ENCODE measurements around the gene ZNF260. TPM values are rescaled to one million over a fixed set of nuclear protein-coding genes. Genes with fewer than 3 reads are reported as not detected.
"Not testable (repeated sequence)": the region's sequence is repeated elsewhere in the genome, so short reads cannot be mapped to it uniquely, and the experiment has no call there.

Gene ZNF260
- total RNA-seq: 8.2 and 13.9 TPM in 2 replicates

DNA sequence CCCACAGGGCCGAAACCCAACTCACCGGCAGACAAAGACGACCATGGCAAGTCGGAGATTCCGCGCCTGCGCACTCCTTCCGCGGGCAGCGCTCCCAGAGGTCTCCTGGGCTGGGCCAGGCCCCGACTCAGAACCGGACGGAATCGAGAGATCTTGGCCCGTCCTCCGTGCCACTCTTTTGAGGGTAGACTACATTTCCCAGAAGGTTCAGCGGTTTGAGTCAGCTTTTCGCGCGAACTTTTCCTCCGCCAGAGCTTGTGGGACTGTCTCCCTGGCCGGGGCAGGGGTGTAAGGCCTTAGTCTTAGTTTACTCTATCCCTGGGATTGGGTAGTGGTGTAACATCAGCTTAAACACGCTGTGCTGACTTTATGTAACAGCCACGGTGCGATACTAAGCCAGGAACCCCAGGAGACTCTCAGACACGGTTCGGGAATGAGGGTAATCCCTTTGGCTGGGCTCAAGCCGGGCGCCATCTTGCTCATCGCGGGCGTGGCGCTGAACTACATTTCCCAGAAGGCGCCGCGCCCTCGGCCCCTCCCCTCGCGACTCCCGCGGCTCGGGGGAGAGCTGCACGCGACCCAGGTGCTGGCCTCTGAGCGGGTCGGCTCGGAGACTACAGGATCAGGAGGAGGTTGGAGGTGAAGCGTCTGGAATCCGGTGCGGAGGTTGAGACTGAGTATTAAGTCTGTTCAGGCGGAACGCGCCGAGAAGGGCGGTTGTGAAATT lies at the start of gene ZNF260:
Gene ZNF260 (minus strand): TSS at position 78 of the 727 bp plus-strand sequence. CDS start 13,033 bp downstream, outside the sequence.
- DNase-seq (ENCODE audit: low read depth, low spot score): peak; percentile 96

DNA sequence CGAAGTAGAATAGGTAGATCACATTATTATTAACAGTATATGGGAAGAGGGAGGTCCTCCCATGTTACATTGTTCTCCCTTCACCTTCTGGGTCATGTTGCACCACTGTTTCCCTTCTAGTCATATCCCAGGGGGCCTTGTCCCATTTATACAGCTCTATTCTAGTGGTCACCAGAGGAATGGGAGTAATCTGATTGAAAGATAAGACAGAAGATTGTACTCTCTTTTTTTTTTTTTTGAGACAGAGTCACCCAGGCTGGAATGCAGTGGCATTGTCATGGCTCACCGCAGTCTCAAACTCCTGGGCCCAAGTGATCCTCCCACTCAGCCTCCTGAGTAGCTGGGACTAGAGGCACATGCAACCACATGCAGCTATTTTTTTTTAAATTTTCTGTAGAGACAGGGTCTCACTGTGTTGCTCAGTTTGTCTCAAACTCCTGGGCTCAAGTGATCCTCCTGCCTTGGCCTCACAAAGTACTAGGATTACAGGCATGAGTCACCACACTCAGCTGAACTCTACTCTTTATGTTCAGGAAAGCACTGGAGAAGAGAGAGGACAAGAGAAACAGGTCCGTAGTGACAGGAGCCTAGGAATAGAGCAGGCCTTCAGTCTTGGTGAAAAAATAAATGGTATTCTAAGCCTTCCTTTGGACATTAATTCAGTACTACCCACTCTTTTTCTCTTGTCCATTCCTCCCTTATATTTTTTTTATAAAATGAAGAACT lies 49.4 kb upstream of the ZNF260 start:
- no peak for DNase-seq (ENCODE audit: low read depth, low spot score)

- DNase-seq (ENCODE audit: low read depth, low spot score): no peak
These were observed 46.7 kb upstream of the ZNF260 start for GRCh38 chr19:36574741-36575140.

- DNase-seq (ENCODE audit: low read depth, low spot score): no peak
These were observed 46.0 kb upstream of the ZNF260 start for GRCh38 chr19:36573895-36574720.

DNA sequence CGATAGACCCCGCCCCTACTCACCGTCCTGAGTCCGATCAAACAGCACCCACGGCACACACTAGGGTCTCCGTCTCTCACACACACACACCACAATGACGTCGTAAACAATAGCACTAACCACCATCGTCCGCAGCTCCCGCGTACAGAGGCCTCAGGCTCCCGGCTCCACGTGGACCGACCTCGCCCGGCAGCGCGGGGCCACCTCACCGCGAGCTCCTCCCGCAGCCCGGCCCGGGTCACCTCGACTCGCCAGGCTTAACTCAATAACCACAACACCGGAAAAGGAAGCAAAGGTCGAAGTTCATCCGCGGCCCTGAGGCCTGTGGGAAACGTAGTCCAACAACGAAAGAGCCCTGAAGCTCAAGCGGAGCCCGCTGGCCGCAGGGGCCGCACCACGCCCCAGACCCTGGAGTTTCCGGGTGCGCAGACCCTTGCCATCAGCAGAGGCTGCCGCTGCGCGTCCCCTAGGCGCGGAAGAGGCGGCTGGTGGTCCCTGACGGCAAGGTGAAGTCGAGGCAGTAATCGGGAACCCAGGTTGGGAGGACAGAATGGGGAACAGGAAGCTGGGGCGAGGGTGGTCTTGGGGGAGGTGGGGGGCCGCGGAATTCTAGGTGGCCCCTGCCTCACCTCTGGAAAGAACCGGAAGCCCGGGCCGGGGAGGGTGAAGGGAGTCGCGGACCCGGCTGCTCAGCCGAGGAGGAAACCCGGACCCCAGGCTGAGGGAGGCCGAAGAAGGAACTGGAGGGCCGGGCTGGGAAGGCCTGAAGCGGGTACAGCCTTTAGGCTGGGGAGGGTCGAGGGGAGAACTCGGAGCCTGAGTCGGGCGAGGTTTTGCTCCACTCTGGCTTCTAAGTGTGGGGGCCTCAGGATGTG lies 45.2 kb upstream of the ZNF260 start, which contains the start of gene ZNF529:
Gene ZNF529 (minus strand): TSS at position 273 of the 875 bp plus-strand sequence. CDS start 946 bp downstream, outside the sequence.
- DNase-seq (ENCODE audit: low read depth, low spot score): peak; percentile 64

- DNase-seq (ENCODE audit: low read depth, low spot score): no peak
These were observed 44.5 kb upstream of the ZNF260 start for GRCh38 chr19:36572593-36573019.

- DNase-seq (ENCODE audit: low read depth, low spot score): no peak
These were observed 36.3 kb upstream of the ZNF260 start for GRCh38 chr19:36564391-36564790.

DNA sequence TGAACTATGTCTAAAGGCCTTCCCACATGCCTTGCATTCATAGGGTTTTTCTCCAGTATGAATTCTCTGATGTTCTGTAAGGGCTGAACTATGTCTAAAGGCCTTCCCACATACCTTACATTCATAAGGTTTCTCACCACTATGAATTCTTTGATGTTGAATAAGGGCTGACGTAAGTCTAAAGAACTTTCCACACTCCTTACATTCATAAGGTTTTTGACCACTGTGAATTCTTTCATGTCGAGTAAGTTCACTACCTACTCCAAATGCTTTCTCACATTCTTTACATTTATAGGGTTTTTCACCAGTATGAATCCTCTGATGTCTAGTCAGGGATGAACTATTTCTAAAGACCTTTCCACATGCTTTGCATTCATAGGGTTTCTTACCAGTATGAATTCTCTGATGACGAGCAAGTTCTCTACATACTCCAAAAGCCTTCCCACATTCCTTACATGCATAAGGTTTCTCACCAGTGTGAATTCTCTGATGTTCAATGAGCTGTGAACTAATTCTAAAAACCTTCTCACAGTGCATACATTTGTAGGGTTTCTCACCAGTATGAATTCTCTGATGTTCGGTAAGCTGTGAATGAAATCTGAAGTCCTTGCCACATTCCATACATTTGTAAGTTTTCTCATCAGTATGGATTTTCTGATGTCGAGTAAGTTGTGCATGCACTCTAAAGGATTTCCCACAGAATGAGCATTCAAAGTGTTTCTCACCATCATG lies 19.1 kb upstream of the ZNF260 start:
- DNase-seq (ENCODE audit: low read depth, low spot score): no peak

DNA sequence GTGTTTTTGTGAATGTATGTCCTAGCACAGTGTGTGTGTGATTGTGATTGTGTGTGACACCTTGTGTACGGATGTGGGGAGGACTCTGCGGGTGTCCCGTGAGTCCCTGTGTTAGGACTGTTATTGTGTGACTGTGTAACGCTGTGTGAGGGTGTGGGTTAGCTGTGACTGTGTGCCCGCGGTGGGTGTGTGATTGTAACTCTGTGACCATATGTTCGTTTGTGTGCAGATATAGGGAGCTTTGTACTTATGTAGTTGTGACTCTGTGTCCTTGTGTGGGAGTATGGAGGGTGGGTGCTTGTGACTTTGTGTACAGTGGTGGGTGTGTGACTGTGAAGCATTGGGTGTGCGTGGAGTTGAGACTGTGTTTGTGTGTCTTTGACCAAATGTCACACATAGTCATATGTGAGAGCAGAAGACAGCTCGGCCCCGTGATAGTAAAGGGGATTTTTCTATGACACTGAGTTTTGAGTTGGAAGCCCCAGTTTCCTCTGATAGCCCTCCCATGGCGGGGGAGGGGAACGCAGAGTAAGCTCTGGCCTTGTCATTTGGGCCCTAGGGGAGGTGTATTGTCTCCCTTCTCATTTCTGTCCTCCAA lies 949 bp upstream of the ZNF260 start:
- DNase-seq (ENCODE audit: low read depth, low spot score): no peak

DNA sequence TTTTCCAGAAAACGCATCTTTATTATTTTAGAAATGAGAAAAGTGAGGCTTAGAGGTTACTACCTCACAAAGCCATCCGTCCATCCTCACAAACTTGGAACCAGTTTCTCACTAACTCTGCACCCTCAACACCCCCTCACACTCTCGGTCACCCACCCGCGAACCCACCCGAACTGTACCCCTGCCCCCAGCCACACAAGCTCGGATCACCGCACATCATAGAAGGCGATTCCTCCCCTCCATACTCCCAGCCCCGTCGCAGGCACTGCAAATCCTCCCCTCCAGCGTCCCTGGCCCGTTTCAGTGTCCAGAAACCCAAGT lies 238 bp downstream of the ZNF260 start:
- no peak for DNase-seq (ENCODE audit: low read depth, low spot score)

GRCh38 chr19:36527341-36527740 lies 730 bp downstream of the ZNF260 start:
- DNase-seq (ENCODE audit: low read depth, low spot score): no peak

GRCh38 chr19:36526581-36526980 lies 1.5 kb downstream of the ZNF260 start:
- no peak for DNase-seq (ENCODE audit: low read depth, low spot score)

DNA sequence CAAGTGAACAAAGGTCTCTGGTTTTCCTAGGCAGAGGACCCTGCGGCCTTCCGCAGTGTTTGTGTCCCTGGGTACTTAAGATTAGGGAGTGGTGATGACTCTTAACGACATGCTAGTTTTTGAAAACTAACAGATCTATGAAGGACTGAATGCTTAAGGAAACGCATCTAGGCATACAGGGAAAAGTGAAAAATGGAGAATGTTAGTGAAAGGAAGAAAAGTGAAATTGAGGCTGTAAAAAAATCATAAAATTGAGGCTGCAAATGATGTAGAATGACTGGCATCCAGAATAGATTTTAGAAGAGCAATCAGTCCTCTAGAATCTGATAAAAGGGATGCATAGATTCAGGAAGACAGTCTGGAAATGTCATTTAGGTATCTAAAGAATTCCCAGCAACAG lies 3.5 kb downstream of the ZNF260 start:
- DNase-seq (ENCODE audit: low read depth, low spot score): no peak

DNA sequence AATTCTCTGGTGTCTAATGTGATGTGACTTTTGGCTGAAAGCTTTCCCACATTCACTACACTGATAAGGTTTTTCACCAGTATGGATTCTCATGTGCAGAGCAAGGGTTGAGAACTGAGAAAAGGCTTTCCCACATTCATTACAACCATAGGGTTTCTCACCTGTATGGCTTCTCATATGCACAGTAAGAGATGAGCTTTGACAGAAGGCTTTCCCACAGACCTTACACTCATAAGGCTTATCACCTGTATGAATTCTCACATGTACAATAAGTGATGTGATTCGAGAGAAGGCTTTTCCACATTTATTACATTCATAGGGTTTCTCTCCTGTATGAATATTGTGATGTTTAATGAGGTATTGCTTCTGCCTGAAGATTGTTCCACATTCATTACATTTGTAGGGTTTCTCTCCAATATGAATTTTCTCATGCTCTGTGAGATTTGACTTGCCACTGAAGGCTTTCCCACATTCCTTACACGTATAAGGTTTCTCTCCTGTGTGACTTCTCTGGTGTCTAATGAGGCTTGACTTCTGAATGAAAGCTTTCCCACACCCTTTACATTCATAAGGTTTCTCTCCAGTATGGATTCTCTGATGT lies 14.0 kb downstream of the ZNF260 start:
- no peak for DNase-seq (ENCODE audit: low read depth, low spot score)

- no peak for DNase-seq (ENCODE audit: low read depth, low spot score)
These were observed 19.7 kb downstream of the ZNF260 start for GRCh38 chr19:36508325-36508724.

GRCh38 chr19:36501973-36502372 lies 26.1 kb downstream of the ZNF260 start:
- no peak for DNase-seq (ENCODE audit: low read depth, low spot score)

DNA sequence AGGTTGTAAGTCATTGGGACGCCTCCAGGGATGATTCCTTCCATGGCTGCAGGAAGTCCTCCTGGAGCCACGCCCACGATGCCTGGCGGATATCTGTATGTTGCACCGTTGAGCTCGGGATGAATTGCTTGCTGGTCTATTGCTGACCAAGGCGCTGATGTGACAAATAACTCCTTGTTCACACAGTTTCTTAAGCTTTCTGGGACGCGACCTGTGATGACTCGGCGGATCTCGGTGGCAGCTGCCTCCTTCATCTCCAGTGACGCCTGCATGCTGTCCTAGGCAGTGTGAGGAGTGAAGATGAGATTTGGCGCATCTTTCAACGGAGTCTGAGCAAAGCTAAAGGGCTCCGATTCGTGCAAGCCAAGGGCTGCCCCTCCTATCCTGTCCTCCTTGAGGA lies 31.1 kb downstream of the ZNF260 start:
- DNase-seq (ENCODE audit: low read depth, low spot score): no peak

GRCh38 chr19:36492689-36493453 lies 35.2 kb downstream of the ZNF260 start:
- peak; percentile 24 for DNase-seq (ENCODE audit: low read depth, low spot score)

DNA sequence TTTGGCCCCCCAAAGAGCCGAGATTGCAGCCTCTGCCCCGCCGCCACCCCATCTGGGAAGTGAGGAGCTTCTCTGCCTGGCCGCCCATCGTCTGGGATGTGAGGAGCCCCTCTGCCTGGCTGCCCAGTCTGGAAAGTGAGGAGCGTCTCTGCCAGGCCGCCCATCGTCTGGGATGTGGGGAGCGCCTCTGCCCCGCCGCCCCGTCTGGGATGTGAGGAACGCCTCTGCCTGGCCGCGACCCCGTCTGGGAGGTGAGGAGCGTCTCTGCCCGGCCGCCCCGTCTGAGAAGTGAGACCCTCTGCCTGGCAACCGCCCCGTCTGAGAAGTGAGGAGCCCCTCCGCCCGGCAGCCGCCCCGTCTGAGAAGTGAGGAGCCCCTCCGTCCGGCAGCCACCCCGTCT lies 37.2 kb downstream of the ZNF260 start:
- DNase-seq (ENCODE audit: low read depth, low spot score): not testable (repeated sequence)
